ENCODE results near the gene ACOX2.

Gene ACOX2

DNA sequence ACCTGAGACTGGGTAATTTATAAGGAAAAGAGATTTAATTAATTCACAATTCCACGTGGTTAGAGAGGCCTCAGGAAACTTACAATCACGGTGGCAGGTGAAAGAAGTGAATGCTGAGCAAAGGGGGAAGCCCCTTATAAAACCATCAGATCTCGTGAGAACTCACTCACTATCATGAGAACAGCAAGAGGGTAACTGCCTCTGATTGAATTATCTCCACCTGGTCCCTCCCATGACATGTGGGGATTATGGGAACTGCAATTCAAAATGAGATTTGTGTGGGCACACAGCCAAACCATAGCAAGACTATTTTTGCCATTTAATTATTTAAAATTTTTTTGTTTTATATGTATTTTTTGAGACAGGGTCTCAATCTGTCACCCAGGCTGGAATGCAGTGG lies 72.1 kb downstream of the ACOX2 start:
- no peak overlapping the region for H4K8ac ChIP-seq (ENCODE audit: low read depth, low read length)
- no peak overlapping the region for H4K12ac ChIP-seq (ENCODE audit: low read depth, low read length)
- H2BK120ac ChIP-seq (ENCODE audit: insufficient read depth, low read length, poor library complexity) = no peak overlapping the region
- no CpG with 5 or more reads among the region's 3 CpGs for WGBS (ENCODE audit: extremely low coverage, insufficient coverage, insufficient read length)
- no peak overlapping the region for H3K4me2 ChIP-seq (ENCODE audit: low read length)
- H3K9me3 ChIP-seq (ENCODE audit: insufficient read depth, low read depth, low read length) = no peaks in the 10 kb centered on the region
- H3K36me3 ChIP-seq (ENCODE audit: control insufficient read depth in 1 of 2, insufficient read depth in 2 of 2, low read length in 2 of 2) = no peaks in the 10 kb centered on the region
- no peak overlapping the region for H3K4me3 ChIP-seq (ENCODE audit: low read depth, low read length)
- no peak overlapping the region for H2BK12ac ChIP-seq (ENCODE audit: low read length)
- no peaks in the 10 kb centered on the region for H3K4me1 ChIP-seq (ENCODE audit: control insufficient read depth in 1 of 2, insufficient read depth in 2 of 2, low read length in 2 of 2)
- no peak overlapping the region for H2BK5ac ChIP-seq (ENCODE audit: low read depth, low read length, poor library complexity)
- H3K9ac ChIP-seq (ENCODE audit: low read length) = no peak overlapping the region
- H3K14ac ChIP-seq (ENCODE audit: low read length) = no peak overlapping the region
- H3K4ac ChIP-seq (ENCODE audit: low read depth, low read length) = no peak overlapping the region
- no peak overlapping the region for H3K27ac ChIP-seq (ENCODE audit: low read depth, low read length)
- H3K18ac ChIP-seq (ENCODE audit: low read length) = no peak overlapping the region
- no peak for DNase-seq
- H3K27me3 ChIP-seq (ENCODE audit: insufficient read depth, low read length) = no peaks in the 10 kb centered on the region
- no peak overlapping the region for H2AFZ ChIP-seq (ENCODE audit: insufficient read depth, low read length, poor library complexity)
- H3K79me2 ChIP-seq (ENCODE audit: control insufficient read depth, insufficient read depth, low read length, poor library complexity) = no peaks in the 10 kb centered on the region
- no peak overlapping the region for H2AK5ac ChIP-seq (ENCODE audit: low read length)
- H4K91ac ChIP-seq (ENCODE audit: low read depth, low read length) = no peak overlapping the region
- H3K79me1 ChIP-seq (ENCODE audit: low read length) = no peaks in the 10 kb centered on the region
- no peak overlapping the region for H3K23ac ChIP-seq (ENCODE audit: low read length)

DNA sequence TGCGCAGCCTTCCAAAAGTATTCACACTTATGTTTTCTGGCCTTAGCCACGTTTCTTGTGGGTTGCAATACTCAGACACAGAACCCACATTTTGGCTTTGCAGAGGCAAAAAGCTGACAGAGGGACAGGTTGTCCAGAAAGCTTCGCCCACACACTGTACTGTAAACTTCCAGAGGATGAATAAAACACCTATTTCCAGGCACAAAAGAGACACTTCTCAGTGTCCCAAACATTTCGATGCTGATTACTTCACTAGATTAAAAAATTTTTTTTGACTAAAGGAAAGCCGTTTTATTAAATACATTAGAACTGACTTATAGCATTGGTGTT lies 73.1 kb downstream of the ACOX2 start:
- Histone ChIP-seq H3K27me3 (ENCODE audit: insufficient read depth, low read length) (no peaks in the 10 kb centered on the region), H3K27ac (ENCODE audit: low read depth, low read length) (no peak overlapping the region), H4K91ac (ENCODE audit: low read depth, low read length) (no peak overlapping the region), H3K23ac (ENCODE audit: low read length) (no peak overlapping the region), H3K4me3 (ENCODE audit: low read depth, low read length) (no peak overlapping the region), H3K18ac (ENCODE audit: low read length) (no peak overlapping the region), H3K36me3 (ENCODE audit: control insufficient read depth in 1 of 2, insufficient read depth in 2 of 2, low read length in 2 of 2) (no peaks in the 10 kb centered on the region), H4K8ac (ENCODE audit: low read depth, low read length) (no peak overlapping the region), H2AK5ac (ENCODE audit: low read length) (no peak overlapping the region), H2BK12ac (ENCODE audit: low read length) (no peak overlapping the region), H3K79me2 (ENCODE audit: control insufficient read depth, insufficient read depth, low read length, poor library complexity) (no peaks in the 10 kb centered on the region), H3K9ac (ENCODE audit: low read length) (no peak overlapping the region), H4K12ac (ENCODE audit: low read depth, low read length) (no peak overlapping the region), H3K4me1 (ENCODE audit: control insufficient read depth in 1 of 2, insufficient read depth in 2 of 2, low read length in 2 of 2) (no peaks in the 10 kb centered on the region), H3K14ac (ENCODE audit: low read length) (no peak overlapping the region), H2BK5ac (ENCODE audit: low read depth, low read length, poor library complexity) (no peak overlapping the region), H2AFZ (ENCODE audit: insufficient read depth, low read length, poor library complexity) (no peak overlapping the region), H3K4me2 (ENCODE audit: low read length) (no peak overlapping the region), H3K4ac (ENCODE audit: low read depth, low read length) (no peak overlapping the region), H2BK120ac (ENCODE audit: insufficient read depth, low read length, poor library complexity) (no peak overlapping the region), H3K9me3 (ENCODE audit: insufficient read depth, low read depth, low read length) (no peaks in the 10 kb centered on the region), H3K79me1 (ENCODE audit: low read length) (no peaks in the 10 kb centered on the region)
- no peak for DNase-seq
- WGBS (ENCODE audit: extremely low coverage, insufficient coverage, insufficient read length) = no CpG with 5 or more reads among the region's 5 CpGs

DNA sequence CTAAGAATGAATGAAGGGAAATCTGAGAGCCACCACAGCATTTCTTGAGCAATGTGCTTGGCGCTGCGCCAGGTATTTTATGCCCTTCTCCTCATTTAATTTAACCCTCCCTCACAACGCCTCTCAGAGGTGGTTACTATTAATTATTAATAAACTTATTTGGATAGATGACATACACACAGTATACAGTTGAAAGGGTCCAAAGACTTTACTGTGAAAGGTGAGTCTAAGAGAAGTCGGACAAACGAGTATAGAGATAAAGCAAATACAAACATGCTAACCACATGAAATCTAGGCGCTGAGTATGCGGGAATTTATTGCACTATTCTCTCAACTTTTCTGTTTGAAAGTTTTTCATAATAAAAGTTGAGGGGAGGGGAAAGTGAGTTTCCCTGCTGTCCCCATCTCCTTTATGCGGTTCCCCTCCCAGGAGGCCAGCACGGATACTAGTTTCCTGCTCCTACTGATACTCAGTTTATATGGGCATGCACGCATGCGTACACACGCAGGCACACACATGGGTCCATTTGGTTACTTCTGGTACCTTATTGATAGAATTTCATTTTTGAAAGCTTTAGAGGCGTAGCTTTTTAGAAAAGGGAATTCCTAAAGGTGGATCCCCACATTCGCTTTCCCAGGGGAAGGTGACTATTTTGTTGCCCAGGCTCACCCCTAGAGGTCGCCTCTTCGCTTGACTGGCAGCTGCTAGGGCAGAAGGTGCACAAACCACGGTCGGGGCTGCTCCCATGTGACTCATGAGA lies 73.6 kb downstream of the ACOX2 start:
- H3K79me2 ChIP-seq (ENCODE audit: control insufficient read depth, insufficient read depth, low read length, poor library complexity) = no peaks in the 10 kb centered on the region
- no peaks in the 10 kb centered on the region for H3K27me3 ChIP-seq (ENCODE audit: insufficient read depth, low read length)
- no peak overlapping the region for H2BK12ac ChIP-seq (ENCODE audit: low read length)
- no peak overlapping the region for H2BK5ac ChIP-seq (ENCODE audit: low read depth, low read length, poor library complexity)
- DNase-seq = peak; percentile 69 to 77
- H3K18ac ChIP-seq (ENCODE audit: low read length) = no peak overlapping the region
- no peaks in the 10 kb centered on the region for H3K4me1 ChIP-seq (ENCODE audit: control insufficient read depth in 1 of 2, insufficient read depth in 2 of 2, low read length in 2 of 2)
- H2AK5ac ChIP-seq (ENCODE audit: low read length) = no peak overlapping the region
- no peaks in the 10 kb centered on the region for H3K79me1 ChIP-seq (ENCODE audit: low read length)
- no peak overlapping the region for H3K4ac ChIP-seq (ENCODE audit: low read depth, low read length)
- no peak overlapping the region for H2BK120ac ChIP-seq (ENCODE audit: insufficient read depth, low read length, poor library complexity)
- H3K23ac ChIP-seq (ENCODE audit: low read length) = no peak overlapping the region
- no peaks in the 10 kb centered on the region for H3K9me3 ChIP-seq (ENCODE audit: insufficient read depth, low read depth, low read length)
- no CpG with 5 or more reads among the region's 18 CpGs for WGBS (ENCODE audit: extremely low coverage, insufficient coverage, insufficient read length)
- no peak overlapping the region for H3K4me2 ChIP-seq (ENCODE audit: low read length)
- no peak overlapping the region for H3K14ac ChIP-seq (ENCODE audit: low read length)
- H4K8ac ChIP-seq (ENCODE audit: low read depth, low read length) = no peak overlapping the region
- no peak overlapping the region for H3K4me3 ChIP-seq (ENCODE audit: low read depth, low read length)
- no peaks in the 10 kb centered on the region for H3K36me3 ChIP-seq (ENCODE audit: control insufficient read depth in 1 of 2, insufficient read depth in 2 of 2, low read length in 2 of 2)
- no peak overlapping the region for H4K12ac ChIP-seq (ENCODE audit: low read depth, low read length)
- no peak overlapping the region for H4K91ac ChIP-seq (ENCODE audit: low read depth, low read length)
- H3K27ac ChIP-seq (ENCODE audit: low read depth, low read length) = no peak overlapping the region
- peak overlapping the region; percentile 87 for H2AFZ ChIP-seq (ENCODE audit: insufficient read depth, low read length, poor library complexity)
- H3K9ac ChIP-seq (ENCODE audit: low read length) = no peak overlapping the region

- Histone ChIP-seq H3K4me3 (ENCODE audit: low read depth, low read length) (no peak overlapping the region), H3K9me3 (ENCODE audit: insufficient read depth, low read depth, low read length) (no peaks in the 10 kb centered on the region), H3K4me1 (ENCODE audit: control insufficient read depth in 1 of 2, insufficient read depth in 2 of 2, low read length in 2 of 2) (no peaks in the 10 kb centered on the region)
Measured at GRCh38 chr3:58462829-58463180, 74.2 kb downstream of the ACOX2 start.

More at GRCh38 chr3:58462829-58463180, 74.2 kb downstream of the ACOX2 start:
- H2BK12ac ChIP-seq (ENCODE audit: low read length) = no peak overlapping the region
- H2AFZ ChIP-seq (ENCODE audit: insufficient read depth, low read length, poor library complexity) = no peak overlapping the region
- H3K4me2 ChIP-seq (ENCODE audit: low read length) = no peak overlapping the region
- no peak for DNase-seq
- H4K8ac ChIP-seq (ENCODE audit: low read depth, low read length) = no peak overlapping the region
- no peak overlapping the region for H3K9ac ChIP-seq (ENCODE audit: low read length)
- no peaks in the 10 kb centered on the region for H3K79me1 ChIP-seq (ENCODE audit: low read length)
- no peak overlapping the region for H2BK120ac ChIP-seq (ENCODE audit: insufficient read depth, low read length, poor library complexity)
- no peak overlapping the region for H4K12ac ChIP-seq (ENCODE audit: low read depth, low read length)
- no peaks in the 10 kb centered on the region for H3K36me3 ChIP-seq (ENCODE audit: control insufficient read depth in 1 of 2, insufficient read depth in 2 of 2, low read length in 2 of 2)
- H3K23ac ChIP-seq (ENCODE audit: low read length) = no peak overlapping the region
- no peaks in the 10 kb centered on the region for H3K79me2 ChIP-seq (ENCODE audit: control insufficient read depth, insufficient read depth, low read length, poor library complexity)
- no peaks in the 10 kb centered on the region for H3K27me3 ChIP-seq (ENCODE audit: insufficient read depth, low read length)
- H3K18ac ChIP-seq (ENCODE audit: low read length) = no peak overlapping the region
- no peak overlapping the region for H3K4ac ChIP-seq (ENCODE audit: low read depth, low read length)
- no peak overlapping the region for H3K27ac ChIP-seq (ENCODE audit: low read depth, low read length)
- no peak overlapping the region for H2AK5ac ChIP-seq (ENCODE audit: low read length)
- no peak overlapping the region for H4K91ac ChIP-seq (ENCODE audit: low read depth, low read length)
- H3K14ac ChIP-seq (ENCODE audit: low read length) = no peak overlapping the region
- H2BK5ac ChIP-seq (ENCODE audit: low read depth, low read length, poor library complexity) = no peak overlapping the region
- no CpG with 5 or more reads among the region's 4 CpGs for WGBS (ENCODE audit: extremely low coverage, insufficient coverage, insufficient read length)

Data from trophoblast cell (in vitro differentiated cells and primary cell).